DND-41 (cell line): ENCODE data around the gene ZSCAN22.
"Not testable (repeated sequence)": the region's sequence is repeated elsewhere in the genome, so short reads cannot be mapped to it uniquely, and the experiment has no call there.

Source experiments
- ATAC-seq: fragments of 200-7000 bp; cut with Tn5 transposase; 3 replicates; pipeline ENCODE4 v1.9.1; 2021; ENCODE audit warnings: low read depth; ENCODE audit not compliant: insufficient read depth
- DNase-seq: peaks from one replicate; pipeline ENCODE4 v3.0.0-alpha.2; 2020
- H2AFZ ChIP-seq: 2 replicates; pipeline ENCODE4 v1.6.0; 2012; ENCODE audit warnings: low read depth, low read length
- H3K27ac ChIP-seq: 2 replicates; pipeline ENCODE4 v1.5.1; 2012; ENCODE audit warnings: low read length, inconsistent platforms
- H3K27me3 ChIP-seq: fragments of 200-600 bp; sonication (generic); 2 replicates; pipeline ENCODE4 v1.6.0; 2012; ENCODE audit warnings: low read length, mild to moderate bottlenecking, inconsistent platforms; ENCODE audit not compliant: insufficient read depth, poor library complexity
- H3K36me3 ChIP-seq: 2 replicates; pipeline ENCODE4 v1.5.1; 2012; ENCODE audit warnings: low read length, inconsistent platforms; ENCODE audit not compliant: insufficient read depth
- H3K4me1 ChIP-seq: 2 replicates; pipeline ENCODE4 v1.5.1; 2012; ENCODE audit warnings: mild to moderate bottlenecking, low read length; ENCODE audit not compliant: insufficient read depth
- H3K4me2 ChIP-seq: 2 replicates; pipeline ENCODE4 v1.6.0; 2012; ENCODE audit warnings: mild to moderate bottlenecking, moderate library complexity, low read length, inconsistent platforms; ENCODE audit not compliant: insufficient read depth
- H3K4me3 ChIP-seq, 2 experiments: fragments of 200-600 bp in 1 of 2; shearing (Covaris generic) in 1 of 2; 2 replicates each; pipeline ENCODE4 v1.5.1; 2012 to 2016; ENCODE audit warnings: inconsistent platforms in 2 of 2, low read length in 2 of 2, mild to moderate bottlenecking in 2 of 2, low read depth in 1 of 2, moderate library complexity in 1 of 2
- H3K79me2 ChIP-seq: 2 replicates; pipeline ENCODE4 v1.6.0; 2012; ENCODE audit warnings: low read length, inconsistent platforms; ENCODE audit not compliant: insufficient read depth
- H3K9ac ChIP-seq: 2 replicates; pipeline ENCODE4 v1.6.0; 2012; ENCODE audit warnings: low read depth, mild to moderate bottlenecking, inconsistent platforms, low read length, moderate library complexity
- H3K9me3 ChIP-seq: 2 replicates; pipeline ENCODE4 v1.5.1; 2012; ENCODE audit warnings: low read length, moderate library complexity, mild to moderate bottlenecking, inconsistent platforms; ENCODE audit not compliant: insufficient read depth, severe bottlenecking
- H4K20me1 ChIP-seq: 2 replicates; pipeline ENCODE4 v1.6.0; 2012; ENCODE audit warnings: low read length; ENCODE audit not compliant: insufficient read depth
- CTCF ChIP-seq: IDR thresholded peaks from 2 replicates; pipeline ENCODE4 v1.5.1; 2012; ENCODE audit warnings: borderline replicate concordance, low read length, moderate library complexity, mild to moderate bottlenecking; ENCODE audit not compliant: poor library complexity, severe bottlenecking; ENCODE audit errors: extremely low read depth
- EZH2 ChIP-seq: IDR thresholded peaks from 3 replicates; pipeline ENCODE4 v1.6.1; 2012; ENCODE audit warnings: borderline replicate concordance, low read depth, mild to moderate bottlenecking, moderate library complexity, low read length, inconsistent platforms; ENCODE audit not compliant: severe bottlenecking

ZSCAN22 gene

GRCh38 chr19:58310685-58311084 lies 16.1 kb upstream of the ZSCAN22 start:
- H3K36me3 ChIP-seq: peaks cover 92% of the 10 kb centered on the region
- H3K79me2 ChIP-seq: peaks cover 53% of the 10 kb centered on the region
- not testable (repeated sequence) for H3K9ac ChIP-seq, H3K4me2 ChIP-seq, H3K4me3 ChIP-seq, H2AFZ ChIP-seq, H3K9me3 ChIP-seq, H3K27me3 ChIP-seq, H3K27ac ChIP-seq, ATAC-seq
- peak; percentile 35 for DNase-seq
- peak; percentile 39 for TF ChIP-seq CTCF
- peaks cover 20% of the 10 kb centered on the region for H3K4me1 ChIP-seq
- peaks cover 41% of the 10 kb centered on the region for H4K20me1 ChIP-seq

DNA sequence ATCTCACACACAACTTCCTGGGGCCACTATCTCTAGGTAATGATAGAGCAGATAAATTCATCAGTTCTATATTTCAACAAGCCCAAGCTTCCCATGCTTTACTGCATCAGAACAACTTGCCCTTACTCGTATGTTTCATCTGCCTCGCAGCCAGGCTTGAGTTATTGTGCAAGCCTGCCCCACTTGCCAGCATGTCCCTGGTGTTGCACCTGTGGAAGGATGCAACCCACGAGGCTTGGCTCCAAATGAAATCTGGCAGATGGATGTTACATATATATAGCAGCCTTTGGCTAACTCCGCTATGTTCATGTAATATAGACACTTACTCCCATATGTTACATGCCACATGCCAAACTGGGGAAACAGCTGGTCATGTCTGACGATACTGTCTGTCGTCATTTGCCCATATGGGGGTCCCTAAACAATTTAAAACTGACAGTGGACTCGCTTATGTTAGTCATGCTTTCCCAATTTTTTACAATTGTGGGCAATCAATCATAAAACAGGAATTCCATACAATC lies 15.4 kb upstream of the ZSCAN22 start:
- H3K36me3 ChIP-seq: peaks cover 91% of the 10 kb centered on the region
- no peak for ATAC-seq
- DNase-seq: no peak
- no peaks in the 10 kb centered on the region for H3K27me3 ChIP-seq
- TF ChIP-seq EZH2 (no peak), CTCF (no peak)
- no peak overlapping the region for H3K27ac ChIP-seq
- peaks cover 46% of the 10 kb centered on the region for H3K79me2 ChIP-seq
- H3K9ac ChIP-seq: no peak overlapping the region
- no peak overlapping the region for H3K4me3 ChIP-seq
- H4K20me1 ChIP-seq: peaks cover 41% of the 10 kb centered on the region
- no peak overlapping the region for H3K4me2 ChIP-seq
- no peaks in the 10 kb centered on the region for H3K9me3 ChIP-seq
- peaks cover 13% of the 10 kb centered on the region for H3K4me1 ChIP-seq
- no peak overlapping the region for H2AFZ ChIP-seq

DNA sequence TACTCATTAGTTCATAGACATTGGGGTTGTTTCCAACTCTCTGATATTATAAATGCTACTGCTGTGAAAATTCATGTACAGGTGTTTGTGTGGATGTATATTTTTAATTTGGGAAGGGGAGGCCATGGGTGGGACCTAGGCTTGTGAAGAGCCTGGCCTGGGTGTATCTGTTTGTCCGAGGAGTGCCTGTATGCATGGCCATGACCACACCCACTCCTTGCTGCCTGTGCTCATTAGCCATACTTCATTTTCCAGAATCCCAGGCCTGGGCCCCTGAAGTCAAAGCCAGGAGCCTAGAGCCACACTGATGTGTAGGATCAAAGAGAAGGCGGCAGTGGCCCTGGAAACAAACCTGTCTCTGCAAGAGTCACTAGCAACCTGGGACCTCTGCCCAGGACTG lies 11.2 kb upstream of the ZSCAN22 start:
- H3K36me3 ChIP-seq: peaks cover 52% of the 10 kb centered on the region
- ATAC-seq: no peak
- H3K27me3 ChIP-seq: no peaks in the 10 kb centered on the region
- DNase-seq: no peak
- no peak overlapping the region for H3K4me3 ChIP-seq
- H3K27ac ChIP-seq: no peak overlapping the region
- no peak overlapping the region for H3K4me2 ChIP-seq
- H4K20me1 ChIP-seq: peaks cover 63% of the 10 kb centered on the region
- no peak overlapping the region for H2AFZ ChIP-seq
- no peaks in the 10 kb centered on the region for H3K9me3 ChIP-seq
- H3K79me2 ChIP-seq: peaks cover 7% of the 10 kb centered on the region
- no peak for TF ChIP-seq CTCF
- no peak for TF ChIP-seq EZH2
- no peaks in the 10 kb centered on the region for H3K4me1 ChIP-seq
- no peak overlapping the region for H3K9ac ChIP-seq
